ENCODE measurements around the gene DUSP16.
"Not testable (repeated sequence)": the region's sequence is repeated elsewhere in the genome, so short reads cannot be mapped to it uniquely, and the experiment has no call there.

Gene DUSP16

DNA sequence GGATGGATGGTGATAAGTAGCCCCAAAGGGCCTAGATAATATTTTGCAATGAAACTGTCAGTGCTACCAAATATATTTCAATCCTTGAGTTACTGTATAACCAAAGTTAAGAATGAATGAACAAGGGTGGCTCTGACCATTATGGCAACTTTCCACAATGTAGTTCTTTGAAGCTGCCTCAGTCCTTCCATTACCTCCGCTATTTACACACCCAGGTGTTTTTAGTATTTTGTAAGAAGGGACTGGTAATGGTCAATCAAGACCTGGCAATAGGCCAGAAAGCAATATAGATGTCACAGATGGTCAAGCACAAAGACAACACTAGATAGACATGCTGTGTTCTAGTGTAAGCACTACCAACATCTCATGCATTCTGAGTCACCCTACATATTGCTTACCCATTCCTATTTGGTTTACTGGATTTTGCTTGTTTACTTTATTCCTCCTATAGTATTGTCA is 16.3 kb downstream of the DUSP16 start:
- DNase-seq (ENCODE audit: low spot score), result no peak

DNA sequence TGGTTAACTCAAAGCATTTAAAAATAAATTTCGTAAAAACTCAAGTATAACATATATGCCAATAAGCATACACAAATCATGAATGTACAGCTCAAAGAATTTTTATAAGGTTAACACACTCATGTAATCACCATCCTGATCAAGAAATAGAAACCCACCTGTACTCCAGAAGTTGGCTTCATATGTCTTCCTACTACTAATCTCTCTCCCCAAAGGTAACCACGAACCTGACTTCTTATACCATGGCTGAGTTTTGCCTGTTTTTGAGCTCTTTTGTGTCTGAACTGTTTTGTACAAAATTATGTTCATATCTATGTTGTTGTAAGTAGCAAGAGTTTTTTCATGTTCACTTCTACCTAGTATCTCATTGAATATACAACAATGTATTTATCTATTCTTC is 18.7 kb downstream of the DUSP16 start:
- no peak for DNase-seq (ENCODE audit: low spot score)

- DNase-seq (ENCODE audit: low spot score), result no peak
Measured at GRCh38 chr12:12542964-12543363, 19.7 kb downstream of the DUSP16 start.

DNA sequence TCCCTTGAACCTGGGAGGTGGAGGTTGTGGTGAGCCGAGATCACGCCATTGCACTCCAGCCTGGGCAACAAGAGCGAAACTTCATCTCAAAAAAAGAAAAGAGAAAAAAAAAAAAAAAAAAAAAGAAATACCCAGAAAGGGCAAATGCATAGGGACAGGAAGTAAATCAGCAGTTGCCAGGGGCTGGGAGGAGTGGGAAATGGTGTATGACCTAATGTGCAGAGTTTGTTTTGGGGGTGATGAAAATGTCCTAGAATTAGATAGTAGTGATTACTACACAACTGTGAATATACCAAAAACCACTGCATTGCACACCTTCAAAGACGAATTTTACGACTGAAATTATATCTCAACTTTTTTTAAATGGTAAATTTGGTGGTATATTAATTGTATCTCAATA is 20.4 kb downstream of the DUSP16 start:
- DNase-seq (ENCODE audit: low spot score), result no peak

DNA sequence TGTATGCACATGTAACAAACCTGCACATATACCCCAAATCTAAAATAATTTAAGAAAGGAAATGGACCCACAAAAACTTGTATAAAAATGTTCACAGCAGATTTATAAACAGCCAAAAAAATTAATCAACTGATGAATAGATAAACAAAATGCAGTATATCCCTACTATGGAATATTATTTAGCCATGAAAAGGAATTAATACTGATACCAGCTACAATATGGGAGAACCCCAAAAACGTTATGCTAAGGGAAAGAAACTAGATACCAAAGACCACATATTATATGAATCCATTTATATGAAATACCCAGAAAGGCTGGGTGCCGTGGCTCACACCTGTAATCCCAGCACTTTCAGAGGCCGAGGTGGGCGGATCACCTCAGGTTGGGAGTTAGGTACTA is 20.9 kb downstream of the DUSP16 start:
- DNase-seq (ENCODE audit: low spot score), result no peak

- DNase-seq (ENCODE audit: low spot score), result no peak
Measured at GRCh38 chr12:12540261-12541013, 22.2 kb downstream of the DUSP16 start.

GRCh38 chr12:12539028-12539810 is 23.4 kb downstream of the DUSP16 start:
- DNase-seq (ENCODE audit: low spot score), result no peak

GRCh38 chr12:12538535-12538934 is 24.1 kb downstream of the DUSP16 start:
- DNase-seq (ENCODE audit: low spot score), result no peak

- no peak for DNase-seq (ENCODE audit: low spot score)
Measured at GRCh38 chr12:12537421-12537820, 25.2 kb downstream of the DUSP16 start.

GRCh38 chr12:12534975-12535374 is 27.7 kb downstream of the DUSP16 start:
- DNase-seq (ENCODE audit: low spot score), result no peak

DNA sequence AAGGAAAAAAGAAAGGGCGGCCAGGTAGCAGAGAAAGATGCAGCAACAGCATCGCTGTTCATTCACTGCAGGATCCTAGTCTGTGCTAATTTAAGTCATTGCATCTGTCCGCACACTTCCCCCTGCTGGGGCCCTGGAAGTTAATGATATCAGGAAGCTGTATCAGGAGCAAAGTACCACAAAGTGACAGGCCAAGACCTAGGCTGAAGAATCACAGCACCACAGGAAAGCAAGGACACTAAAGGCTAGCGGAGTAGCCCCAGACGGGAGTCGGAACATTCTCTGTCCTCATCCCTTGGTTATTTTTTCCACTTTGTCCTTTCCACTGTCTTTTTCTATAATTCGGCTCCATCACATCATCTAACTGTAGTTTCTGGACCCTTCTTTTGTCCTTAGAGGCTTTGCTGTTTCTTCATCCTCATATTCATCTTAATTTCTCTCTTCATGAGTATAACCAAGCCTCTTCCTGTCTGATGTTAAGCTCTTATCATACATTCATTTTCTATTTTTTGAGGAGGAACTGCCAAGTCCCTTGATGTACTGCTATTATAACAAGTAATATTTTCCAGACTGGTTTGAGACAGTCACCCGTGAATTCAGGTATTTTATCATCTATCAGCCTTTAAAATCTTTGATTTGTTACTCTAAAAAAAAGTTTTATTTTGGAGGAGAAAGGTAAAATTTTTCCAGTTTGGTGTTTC is 28.3 kb downstream of the DUSP16 start:
- no peak for DNase-seq (ENCODE audit: low spot score)

DNA sequence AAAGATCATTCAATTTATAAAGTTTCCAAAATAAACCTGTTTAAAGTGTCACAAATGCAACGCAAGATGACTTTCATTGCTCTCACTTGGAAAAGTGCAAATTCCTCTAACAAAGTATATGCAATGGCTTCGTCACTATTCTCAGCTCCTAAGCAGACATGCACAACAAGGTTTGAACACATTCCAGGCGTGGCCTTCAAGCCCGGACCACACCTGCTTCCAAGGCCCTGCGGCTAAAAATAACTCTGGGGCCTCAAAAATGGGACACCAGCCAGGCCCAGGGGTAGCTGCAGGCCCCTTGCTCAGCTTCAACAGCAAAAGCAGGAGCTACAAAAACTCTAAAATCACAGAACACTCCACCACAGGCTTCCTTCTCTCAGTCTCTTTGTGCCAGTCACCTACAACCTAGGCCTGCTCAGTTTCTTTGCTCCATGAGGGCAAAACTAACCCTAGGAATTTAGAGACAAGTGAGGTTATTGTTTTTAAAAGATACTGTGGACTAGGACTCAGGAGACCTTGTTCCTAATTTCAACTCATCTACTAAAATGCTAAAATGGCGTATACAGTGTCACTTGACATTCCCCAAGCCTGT is 29.3 kb downstream of the DUSP16 start:
- peak; percentile 31 for DNase-seq (ENCODE audit: low spot score)

GRCh38 chr12:12531194-12531593 is 31.5 kb downstream of the DUSP16 start:
- DNase-seq (ENCODE audit: low spot score), result no peak

GRCh38 chr12:12529783-12530421 is 32.8 kb downstream of the DUSP16 start:
- DNase-seq (ENCODE audit: low spot score), result no peak

DNA sequence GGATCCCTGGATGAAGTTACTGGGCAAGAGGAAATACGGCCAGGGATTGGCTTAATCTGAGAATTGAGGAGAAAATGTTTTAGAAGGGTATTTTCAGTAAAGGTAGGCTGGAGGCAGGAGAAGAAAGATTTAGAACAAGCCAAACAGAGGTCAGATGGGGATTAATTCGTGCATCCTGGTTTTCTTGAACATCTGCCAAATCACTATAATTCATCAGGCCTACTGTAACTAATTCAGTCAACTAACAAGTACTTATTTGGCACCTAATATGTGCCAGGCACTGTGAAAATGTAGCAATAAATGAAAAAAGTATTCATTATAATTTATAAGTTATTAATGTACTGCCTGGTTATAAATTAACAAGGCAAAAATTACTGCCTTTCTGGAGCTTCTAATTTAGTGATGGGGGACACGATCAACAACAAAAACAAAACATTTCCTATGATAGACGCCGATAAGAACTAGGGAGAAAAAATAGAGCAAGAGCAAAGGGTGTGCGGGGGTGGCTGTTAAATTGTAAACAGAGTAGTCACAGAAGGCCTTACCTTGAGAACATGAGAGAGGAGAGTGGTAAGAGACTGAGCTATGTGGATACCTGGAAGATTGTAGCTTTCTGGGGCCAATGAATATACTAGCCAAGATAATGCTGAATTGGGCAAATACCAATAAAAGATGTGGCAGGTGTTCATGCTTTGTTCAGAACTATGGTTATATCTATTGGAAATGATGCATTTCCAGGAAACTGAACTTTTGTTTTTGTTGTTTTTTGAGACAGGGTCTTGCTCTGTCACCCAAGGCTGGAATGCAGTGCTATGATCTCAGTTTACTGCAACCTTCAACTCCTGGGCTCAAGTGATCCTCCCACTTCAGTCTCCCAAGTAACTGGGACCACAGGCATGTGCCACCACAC is 34.0 kb downstream of the DUSP16 start:
- DNase-seq (ENCODE audit: low spot score), result no peak

DNA sequence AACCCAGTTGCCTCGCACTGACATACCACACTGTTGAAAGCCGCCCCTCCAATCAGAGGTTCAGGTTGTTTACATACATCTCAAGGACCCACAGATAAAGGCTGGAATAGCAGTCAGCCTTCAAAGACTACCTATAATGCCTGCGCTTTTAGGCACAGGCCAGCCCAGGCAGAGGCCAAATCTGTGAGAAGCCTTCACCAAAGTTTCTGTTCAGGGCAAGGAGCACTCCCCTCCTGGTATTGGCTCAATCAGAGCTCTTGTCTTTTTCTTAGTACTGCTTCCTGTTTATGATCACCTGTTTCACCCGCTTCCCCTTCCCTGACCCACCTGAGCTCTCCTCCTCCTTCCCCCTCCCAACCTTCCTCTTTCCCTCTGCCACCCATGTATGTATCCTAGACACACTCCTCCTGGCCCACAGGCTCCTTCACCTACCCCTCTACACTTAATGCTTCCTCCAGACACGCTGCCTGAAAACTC is 34.8 kb downstream of the DUSP16 start:
- no peak for DNase-seq (ENCODE audit: low spot score)

GRCh38 chr12:12524128-12524527 is 38.5 kb downstream of the DUSP16 start:
- no peak for DNase-seq (ENCODE audit: low spot score)

GRCh38 chr12:12523229-12523628 is 39.4 kb downstream of the DUSP16 start:
- DNase-seq (ENCODE audit: low spot score), result no peak

- not testable (repeated sequence) for DNase-seq (ENCODE audit: low spot score)
Measured at GRCh38 chr12:12522657-12523056, 40.0 kb downstream of the DUSP16 start.

DNA sequence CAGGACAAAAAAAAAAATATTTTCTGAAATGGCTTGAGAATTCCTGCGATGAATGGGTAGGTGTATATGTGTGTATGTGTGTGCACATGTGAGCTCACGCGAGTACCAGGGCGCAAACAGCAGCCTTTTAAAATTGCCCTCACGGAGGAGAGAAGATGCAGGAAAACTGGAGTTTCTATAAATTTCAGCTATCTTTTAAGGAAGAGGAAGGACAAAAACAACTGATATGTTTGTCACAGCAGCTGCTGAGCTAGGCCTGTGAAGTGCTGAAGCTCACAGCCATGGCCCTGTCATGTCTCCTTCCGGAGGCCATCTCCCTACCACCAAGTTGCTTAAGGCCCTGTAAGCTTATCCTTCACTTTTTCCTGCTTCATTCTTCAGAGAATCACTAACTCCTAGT is 40.8 kb downstream of the DUSP16 start:
- DNase-seq (ENCODE audit: low spot score), result no peak

DNA sequence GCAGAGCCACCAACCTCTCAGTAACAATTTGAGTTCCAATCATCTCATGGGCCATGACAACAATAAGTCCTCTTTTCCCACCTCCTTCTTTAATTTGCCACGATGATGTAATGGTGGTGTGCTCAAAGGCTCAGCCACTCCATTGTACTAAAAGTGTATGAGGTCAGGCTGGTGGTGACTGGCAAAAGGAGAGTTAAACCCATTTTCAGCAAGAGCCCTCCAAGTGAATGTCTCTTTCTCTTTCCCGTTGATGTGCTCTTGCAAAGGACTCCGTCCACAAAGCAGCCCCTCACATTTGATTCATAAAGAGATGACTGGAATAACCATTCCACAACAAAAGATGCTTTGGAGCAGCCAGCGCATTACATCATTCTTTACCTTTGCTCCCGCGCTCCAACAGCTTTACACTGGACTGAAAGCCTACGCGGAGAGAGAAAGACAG is 41.6 kb downstream of the DUSP16 start:
- DNase-seq (ENCODE audit: low spot score), result no peak
